Stimulated activated CD8-positive, alpha-beta memory T cell treated with anti-CD3 and anti-CD28 coated beads, Interleukin-15, amount 100 ng/mL, for 1 hour (primary cell): ENCODE results near the gene CDHR4.
"Not testable (repeated sequence)": the region's sequence is repeated elsewhere in the genome, so short reads cannot be mapped to it uniquely, and the experiment has no call there.

Experiments used
- DNase-seq: peaks from one replicate; pipeline ENCODE4 v3.0.0-alpha.2; 2020; ENCODE audit warnings: low read depth

The CDHR4 gene

DNA sequence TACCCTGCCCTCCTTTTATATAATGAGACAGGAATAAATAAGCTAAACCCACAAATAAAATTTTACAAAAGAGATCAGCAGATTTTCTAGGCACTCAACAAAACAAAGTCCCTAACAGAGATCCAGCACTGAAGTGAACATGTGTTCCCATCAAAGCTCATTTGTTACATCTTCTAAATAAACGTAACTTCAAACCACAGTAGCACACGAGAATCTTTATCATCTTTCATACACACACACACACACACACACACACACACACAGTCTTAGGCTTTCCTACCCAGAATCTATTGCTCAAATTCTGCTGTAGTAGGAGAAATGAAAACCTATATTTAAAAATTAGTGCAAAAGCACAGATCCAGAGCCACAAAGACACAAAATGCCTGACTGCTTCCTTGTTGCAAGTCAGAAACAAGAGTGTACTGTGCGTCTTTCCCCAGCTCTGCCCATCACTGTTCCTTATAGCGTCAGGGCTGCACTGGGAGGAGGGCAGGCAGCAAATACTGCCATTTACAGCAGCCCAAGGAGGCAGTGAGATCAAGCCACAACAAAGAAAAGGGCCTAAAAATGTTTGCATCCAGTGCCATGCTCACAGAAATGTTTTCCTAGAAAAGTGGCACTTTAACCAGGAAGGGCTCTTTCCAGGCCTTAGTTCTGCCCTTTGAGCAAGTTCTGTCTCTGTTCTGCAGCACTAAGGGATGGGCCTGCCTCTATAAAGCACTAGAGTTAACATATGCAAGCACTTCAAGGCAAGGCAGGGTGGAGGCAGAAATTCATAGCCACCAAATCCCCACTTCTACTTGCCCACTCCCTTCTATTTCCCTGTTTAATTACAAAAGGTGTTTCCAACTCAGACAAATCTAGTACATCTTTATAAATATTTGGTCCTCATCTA, 19.3 kb downstream of the CDHR4 start:
- DNase-seq, result no peak

GRCh38 chr3:49779358-49780079, 20.2 kb downstream of the CDHR4 start:
- DNase-seq, result no peak

- DNase-seq, result not testable (repeated sequence)
Measured at GRCh38 chr3:49776101-49776500, 23.6 kb downstream of the CDHR4 start.

GRCh38 chr3:49775538-49775937, 24.1 kb downstream of the CDHR4 start:
- no peak for DNase-seq

GRCh38 chr3:49772703-49773102, 27.0 kb downstream of the CDHR4 start:
- no peak for DNase-seq

- no peak for DNase-seq
Measured at GRCh38 chr3:49771340-49771938, 28.2 kb downstream of the CDHR4 start.

DNA sequence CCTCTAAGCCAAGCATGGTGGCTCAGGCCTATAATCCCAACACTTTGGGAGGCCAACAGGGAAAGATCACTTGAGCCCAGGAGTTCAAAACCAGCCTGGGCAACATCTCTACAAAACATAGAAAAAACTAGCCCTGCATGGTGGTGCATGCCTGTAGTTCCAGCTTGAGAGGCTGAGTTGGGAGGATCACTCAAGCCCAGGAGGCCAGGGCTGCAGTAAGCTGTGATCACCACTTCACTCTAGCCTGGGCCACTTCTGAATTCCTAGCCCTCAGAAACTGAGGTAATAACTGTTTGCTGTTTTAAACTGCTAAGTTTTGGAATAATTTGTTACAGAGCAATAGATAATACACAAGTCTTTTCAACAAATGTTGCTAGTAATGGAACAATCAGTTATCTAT, 29.7 kb downstream of the CDHR4 start:
- DNase-seq, result no peak

GRCh38 chr3:49769286-49769915, 30.3 kb downstream of the CDHR4 start:
- no peak for DNase-seq

DNA sequence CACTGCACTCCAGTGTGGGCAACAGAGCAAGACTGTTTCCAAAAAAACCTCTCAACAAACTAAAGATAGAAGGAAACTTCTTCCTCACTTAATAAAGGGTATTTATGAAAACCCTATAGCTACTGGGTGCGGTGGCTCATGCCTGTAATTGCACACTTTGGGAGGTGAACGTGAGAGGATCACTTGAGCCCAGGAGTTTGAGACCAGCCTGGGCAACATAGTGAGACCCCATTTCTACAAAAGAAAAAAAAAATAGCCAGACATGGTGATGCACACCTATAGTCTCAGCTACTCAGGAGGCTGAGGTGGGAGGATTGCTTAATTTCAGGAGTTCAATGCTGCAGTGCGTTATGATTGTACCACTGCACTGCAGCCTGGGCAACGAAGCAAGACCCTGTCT, 35.7 kb downstream of the CDHR4 start:
- no peak for DNase-seq

GRCh38 chr3:49761661-49762060, 38.0 kb downstream of the CDHR4 start:
- DNase-seq, result no peak

- no peak for DNase-seq
Measured at GRCh38 chr3:49759226-49759625, 40.4 kb downstream of the CDHR4 start.

GRCh38 chr3:49757197-49757596, 42.5 kb downstream of the CDHR4 start:
- DNase-seq, result no peak

DNA sequence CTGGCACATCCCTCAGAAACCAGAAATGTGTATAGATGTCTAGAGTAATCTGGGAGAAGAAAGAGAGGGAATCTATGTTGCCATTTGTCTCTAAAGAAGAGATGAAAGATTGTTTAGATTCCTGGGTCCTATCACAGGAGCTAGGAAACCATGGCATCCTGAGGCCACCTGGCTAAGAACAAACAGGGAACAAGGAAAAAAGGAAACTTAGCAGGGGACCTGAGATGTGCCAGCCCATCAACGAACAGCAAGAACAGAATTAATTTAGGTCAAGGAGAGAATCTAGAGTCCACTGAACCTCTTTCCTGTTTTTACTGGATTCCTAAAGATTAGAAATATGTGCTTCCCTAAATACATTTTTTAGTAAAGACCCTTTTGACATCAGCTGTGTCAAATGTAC, 43.6 kb downstream of the CDHR4 start:
- DNase-seq, result no peak

DNA sequence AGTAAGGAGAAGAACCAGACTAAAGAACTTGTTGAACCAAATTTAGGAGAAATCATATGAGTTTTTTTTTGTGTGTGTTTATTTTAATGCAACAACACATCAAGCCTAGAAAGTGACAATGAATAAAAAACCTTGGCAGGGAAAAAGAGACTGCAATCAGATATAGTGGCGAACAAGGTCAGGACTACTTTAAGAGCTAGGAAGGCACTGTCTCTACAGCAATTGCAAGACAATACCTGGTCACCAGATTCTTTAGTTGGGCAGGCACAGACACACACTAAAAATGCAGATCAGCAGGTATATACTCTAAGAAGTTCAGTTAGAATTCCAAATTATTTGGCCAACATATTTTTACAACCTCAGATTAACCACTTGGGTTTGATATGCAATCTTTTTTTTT, 45.1 kb downstream of the CDHR4 start:
- no peak for DNase-seq

GRCh38 chr3:49751501-49751900, 48.2 kb downstream of the CDHR4 start:
- DNase-seq, result no peak

DNA sequence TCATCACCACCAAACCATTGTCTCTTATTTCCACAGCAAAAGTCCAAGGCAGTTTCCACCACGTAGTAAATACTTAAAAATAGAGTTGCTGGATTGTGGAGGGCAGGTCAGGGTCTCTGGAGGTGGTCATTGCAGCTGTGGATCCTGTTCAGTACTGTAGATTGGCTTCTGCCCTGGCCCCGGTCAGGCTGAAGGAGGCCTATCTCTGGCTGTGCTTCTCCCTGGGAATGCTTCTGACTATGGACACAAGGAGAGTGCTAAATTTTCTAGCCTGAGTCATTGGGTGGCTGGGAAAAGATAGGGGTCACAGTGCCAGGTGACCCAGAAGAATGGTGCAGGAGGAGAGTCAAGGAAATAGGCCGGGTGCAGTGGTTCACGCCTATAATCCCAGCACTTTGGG, 49.6 kb downstream of the CDHR4 start:
- DNase-seq, result no peak

GRCh38 chr3:49748874-49749273, 50.8 kb downstream of the CDHR4 start:
- not testable (repeated sequence) for DNase-seq

GRCh38 chr3:49747792-49748480, 51.7 kb downstream of the CDHR4 start:
- DNase-seq, result no peak

DNA sequence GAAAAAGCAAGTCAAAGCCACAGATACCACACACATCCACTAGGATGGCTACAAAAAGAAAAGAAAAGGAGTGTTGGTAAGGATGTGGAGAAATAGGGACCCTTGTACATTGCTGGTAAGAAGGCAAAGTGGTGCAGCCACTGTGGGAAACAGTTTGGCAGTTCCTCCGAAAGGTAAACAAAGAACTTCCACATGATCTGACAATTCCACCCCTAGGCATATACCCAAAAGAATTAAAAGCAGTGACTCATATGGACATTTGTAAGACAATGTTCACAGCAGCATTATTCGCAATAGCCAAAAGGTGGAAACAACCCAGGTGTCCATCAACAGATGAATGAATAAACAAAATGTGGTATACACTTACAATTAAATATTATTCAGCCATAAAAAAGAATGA, 53.7 kb downstream of the CDHR4 start:
- no peak for DNase-seq
